HCT116 (cell line): ENCODE data around the gene DDX54. TPM values are rescaled to one million over a fixed set of nuclear protein-coding genes. Genes with fewer than 3 reads are reported as not detected.

Experiments used
- ATAC-seq: fragments of 200-7000 bp; cut with Tn5 transposase; 2 replicates; pipeline ENCODE4 v1.9.1; 2020; ENCODE audit warnings: mild to moderate bottlenecking, moderate library complexity
- BruUV-seq: library from RNA; stranded (reverse); fragments of 400-500 nt; replicated peaks from 2 replicates; lab custom pipeline; 2021; lab: Mats Ljungman, UMichigan
- CTCF ChIA-PET: fragments of 300-600 bp; sonication (Branson Sonifier 250); formaldehyde crosslinking; loops from one replicate; lab custom pipeline; 2021; ENCODE audit warnings: antibody characterized with exemption; lab: Charles Lee
- POLR2A ChIA-PET: fragments of 300-600, 350-600 bp; sonication (Branson Sonifier 250); formaldehyde crosslinking; loops from one replicate; lab custom pipeline; 2021; ENCODE audit warnings: antibody characterized with exemption; lab: Charles Lee
- RAD21 ChIA-PET, 2 experiments: fragments of 300-600 bp; sonication (Branson Sonifier 250); formaldehyde crosslinking; loops; one replicate each; lab custom pipeline; 2023; ENCODE audit warnings: low total read pairs in 2 of 2; ENCODE audit not compliant: uncharacterized antibody in 2 of 2, unreplicated experiment in 2 of 2, low non-redundant PET in 1 of 2; lab: Charles Lee
- DNase-seq: peaks from one replicate; pipeline ENCODE4 v3.0.0-alpha.2; 2010; ENCODE audit warnings: low read depth, low spot score
- H2AFZ ChIP-seq: fragments of 200-600 bp; shearing (Covaris generic), sonication (generic); 2 replicates; pipeline ENCODE4 v1.6.1; 2017; ENCODE audit warnings: low read depth, mixed run types, mixed read lengths, antibody characterized with exemption, low read length; ENCODE audit not compliant: poor library complexity, severe bottlenecking
- H3K27ac ChIP-seq: 2 replicates; pipeline ENCODE4 v1.5.1; 2012; ENCODE audit warnings: low read depth, low read length
- H3K27me3 ChIP-seq: fragments of 200-600 bp; sonication (generic); 2 replicates; pipeline ENCODE4 v1.6.1; 2016; ENCODE audit warnings: mixed run types, low read length, mixed read lengths; ENCODE audit not compliant: insufficient read depth
- H3K36me3 ChIP-seq, 2 experiments: fragments of 200-500 bp in 1 of 2; fragments of 200-600 bp in 1 of 2; sonication (Bioruptor generic) in 1 of 2; sonication (generic) in 1 of 2; 2 replicates each; pipeline versions ENCODE4 v1.5.1 to v1.6.1; 2014 to 2016; ENCODE audit warnings: low read length in 2 of 2, inconsistent platforms in 1 of 2, mixed read lengths in 1 of 2, mixed run types in 1 of 2; ENCODE audit not compliant: insufficient read depth in 2 of 2, control insufficient read depth in 1 of 2
- H3K4me1 ChIP-seq, 2 experiments: fragments of 200-600 bp in 1 of 2; sonication (generic) in 1 of 2; 2 replicates each; pipeline versions ENCODE4 v1.5.1 to v1.6.1; 2012 to 2017; ENCODE audit warnings: low read length in 2 of 2, inconsistent platforms in 1 of 2, mild to moderate bottlenecking in 1 of 2, mixed read lengths in 1 of 2, mixed run types in 1 of 2, moderate library complexity in 1 of 2; ENCODE audit not compliant: insufficient read depth in 2 of 2, control insufficient read depth in 1 of 2
- H3K4me2 ChIP-seq: fragments of 200-600 bp; sonication (generic); 2 replicates; pipeline ENCODE4 v1.6.1; 2017; ENCODE audit warnings: mixed run types, low read length, mixed read lengths
- H3K4me3 ChIP-seq, 2 experiments: fragments of 200-600 bp in 1 of 2; sonication (generic) in 1 of 2; replicated peaks in 1 of 2; 2 replicates each; pipeline ENCODE4 v1.5.1; 2011 to 2016; ENCODE audit warnings: low read length in 2 of 2, control low read depth in 1 of 2, low read depth in 1 of 2, mild to moderate bottlenecking in 1 of 2, mixed read lengths in 1 of 2, mixed run types in 1 of 2
- H3K79me2 ChIP-seq: fragments of 200-600 bp; sonication (generic); 2 replicates; pipeline ENCODE4 v1.6.1; 2017; ENCODE audit warnings: mild to moderate bottlenecking, mixed run types, low read length, moderate library complexity, mixed read lengths; ENCODE audit not compliant: insufficient read depth
- H3K9ac ChIP-seq: fragments of 200-600 bp; sonication (generic); 2 replicates; pipeline ENCODE4 v1.6.1; 2016; ENCODE audit warnings: low read length, mixed read lengths
- H3K9me2 ChIP-seq: fragments of 200-600 bp; sonication (generic), shearing (Covaris generic); 2 replicates; pipeline ENCODE4 v1.6.1; 2017; ENCODE audit warnings: mixed run types, mild to moderate bottlenecking, moderate library complexity; ENCODE audit not compliant: insufficient read depth
- H3K9me3 ChIP-seq, 2 experiments: fragments of 200-500 bp in 1 of 2; fragments of 200-600 bp in 1 of 2; sonication (Bioruptor generic) in 1 of 2; sonication (generic) in 1 of 2; 2 replicates each; pipeline ENCODE4 v1.6.1; 2014 to 2017; ENCODE audit warnings: low read length in 2 of 2, mixed read lengths in 2 of 2, inconsistent platforms in 1 of 2, low read depth in 1 of 2, mild to moderate bottlenecking in 1 of 2, mixed run types in 1 of 2, moderate library complexity in 1 of 2; ENCODE audit not compliant: control insufficient read depth in 1 of 2, insufficient read depth in 1 of 2
- H4K20me1 ChIP-seq: fragments of 200-600 bp; sonication (generic), shearing (Covaris generic); 2 replicates; pipeline ENCODE4 v1.6.1; 2017; ENCODE audit warnings: mixed run types, mild to moderate bottlenecking, moderate library complexity; ENCODE audit not compliant: insufficient read depth
- EGR1 ChIP-seq: IDR thresholded peaks from 2 replicates; pipeline ENCODE4 v1.6.1; 2012; ENCODE audit warnings: low read depth
- ELF1 ChIP-seq: IDR thresholded peaks from 2 replicates; pipeline ENCODE4 v1.6.1; 2012; ENCODE audit warnings: low read depth, borderline replicate concordance
- EZH2 ChIP-seq: fragments of 200-600 bp; sonication (generic); IDR thresholded peaks from 2 replicates; pipeline ENCODE4 v1.6.1; 2017; ENCODE audit warnings: antibody characterized with exemption, mixed run types
- RAD21 ChIP-seq: IDR thresholded peaks from 2 replicates; pipeline ENCODE4 v1.6.1; 2012; ENCODE audit warnings: low read depth, mild to moderate bottlenecking
- SIN3A ChIP-seq: IDR thresholded peaks from 2 replicates; pipeline ENCODE4 v1.6.1; 2012; ENCODE audit warnings: low read depth
- SP1 ChIP-seq: IDR thresholded peaks from 2 replicates; pipeline ENCODE4 v1.6.1; 2012; ENCODE audit warnings: low read depth
- ZBTB33 ChIP-seq: IDR thresholded peaks from 2 replicates; pipeline ENCODE4 v1.6.1; 2011; ENCODE audit warnings: mild to moderate bottlenecking, low read length, moderate library complexity; ENCODE audit not compliant: insufficient replicate concordance; ENCODE audit errors: extremely low read depth
- intact Hi-C: fragments of 100-400 bp; cut with micrococcal nuclease; formaldehyde crosslinking; loops from 2 replicates; pipeline ENCODE4 v1.10.0; 2022
- total RNA-seq: library from RNA; stranded (reverse); gene quantifications from one replicate; pipeline ENCODE4 v1.2.1, GENCODE V29; 2021; ENCODE audit not compliant: unreplicated experiment
- TF ChIP-seq, protein P1 (sequence below): IDR thresholded peaks from 2 replicates; pipeline ENCODE4 v1.6.1; 2012; ENCODE audit warnings: low read depth

The DDX54 gene
- total RNA-seq, 1 experiment from 2014 or later, result 110 TPM

GRCh38 chr12:113115455-113116126 is 69.7 kb downstream of the DDX54 start:
- no peak for DNase-seq
- ATAC-seq, result no peak
- no peak overlapping the region for H3K4me2 ChIP-seq
- CTCF ChIA-PET, result no interaction called here
- no peak overlapping the region for H2AFZ ChIP-seq
- intact Hi-C loops, result no loop called here
- no peaks in the 10 kb centered on the region for H4K20me1 ChIP-seq
- no peaks in the 10 kb centered on the region for H3K9me3 ChIP-seq
- H3K27ac ChIP-seq, result no peak overlapping the region
- no peaks in the 10 kb centered on the region for H3K79me2 ChIP-seq
- H3K9ac ChIP-seq, result no peak overlapping the region
- POLR2A ChIA-PET, result no interaction called here
- H3K27me3 ChIP-seq, result no peaks in the 10 kb centered on the region
- H3K4me3 ChIP-seq, result no peak overlapping the region
- no peaks in the 10 kb centered on the region for H3K9me2 ChIP-seq
- TF ChIP-seq ELF1 (no peak), SP1 (no peak), EZH2 (no peak), RAD21 (no peak), EGR1 (no peak), ZBTB33 (no peak), SIN3A (no peak)
- TF ChIP-seq, protein P1, sequence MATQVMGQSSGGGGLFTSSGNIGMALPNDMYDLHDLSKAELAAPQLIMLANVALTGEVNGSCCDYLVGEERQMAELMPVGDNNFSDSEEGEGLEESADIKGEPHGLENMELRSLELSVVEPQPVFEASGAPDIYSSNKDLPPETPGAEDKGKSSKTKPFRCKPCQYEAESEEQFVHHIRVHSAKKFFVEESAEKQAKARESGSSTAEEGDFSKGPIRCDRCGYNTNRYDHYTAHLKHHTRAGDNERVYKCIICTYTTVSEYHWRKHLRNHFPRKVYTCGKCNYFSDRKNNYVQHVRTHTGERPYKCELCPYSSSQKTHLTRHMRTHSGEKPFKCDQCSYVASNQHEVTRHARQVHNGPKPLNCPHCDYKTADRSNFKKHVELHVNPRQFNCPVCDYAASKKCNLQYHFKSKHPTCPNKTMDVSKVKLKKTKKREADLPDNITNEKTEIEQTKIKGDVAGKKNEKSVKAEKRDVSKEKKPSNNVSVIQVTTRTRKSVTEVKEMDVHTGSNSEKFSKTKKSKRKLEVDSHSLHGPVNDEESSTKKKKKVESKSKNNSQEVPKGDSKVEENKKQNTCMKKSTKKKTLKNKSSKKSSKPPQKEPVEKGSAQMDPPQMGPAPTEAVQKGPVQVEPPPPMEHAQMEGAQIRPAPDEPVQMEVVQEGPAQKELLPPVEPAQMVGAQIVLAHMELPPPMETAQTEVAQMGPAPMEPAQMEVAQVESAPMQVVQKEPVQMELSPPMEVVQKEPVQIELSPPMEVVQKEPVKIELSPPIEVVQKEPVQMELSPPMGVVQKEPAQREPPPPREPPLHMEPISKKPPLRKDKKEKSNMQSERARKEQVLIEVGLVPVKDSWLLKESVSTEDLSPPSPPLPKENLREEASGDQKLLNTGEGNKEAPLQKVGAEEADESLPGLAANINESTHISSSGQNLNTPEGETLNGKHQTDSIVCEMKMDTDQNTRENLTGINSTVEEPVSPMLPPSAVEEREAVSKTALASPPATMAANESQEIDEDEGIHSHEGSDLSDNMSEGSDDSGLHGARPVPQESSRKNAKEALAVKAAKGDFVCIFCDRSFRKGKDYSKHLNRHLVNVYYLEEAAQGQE, result no peak
- no TSS peak for BruUV-seq
- peaks cover 0 to 1% of the 10 kb centered on the region in 2 experiments; a peak in 2 of 4 replicates for H3K4me1 ChIP-seq
- RAD21 ChIA-PET, result no interaction called here
- H3K36me3 ChIP-seq, result no peaks in the 10 kb centered on the region
